NCI-H2227 (cell line): ENCODE measurements around the gene BBC3.

Experiments
- DNase-seq: peaks from one replicate; lab custom pipeline; 2025; ENCODE audit not compliant: unreplicated experiment; lab: John Stamatoyannopoulos, UW

BBC3 gene

DNA sequence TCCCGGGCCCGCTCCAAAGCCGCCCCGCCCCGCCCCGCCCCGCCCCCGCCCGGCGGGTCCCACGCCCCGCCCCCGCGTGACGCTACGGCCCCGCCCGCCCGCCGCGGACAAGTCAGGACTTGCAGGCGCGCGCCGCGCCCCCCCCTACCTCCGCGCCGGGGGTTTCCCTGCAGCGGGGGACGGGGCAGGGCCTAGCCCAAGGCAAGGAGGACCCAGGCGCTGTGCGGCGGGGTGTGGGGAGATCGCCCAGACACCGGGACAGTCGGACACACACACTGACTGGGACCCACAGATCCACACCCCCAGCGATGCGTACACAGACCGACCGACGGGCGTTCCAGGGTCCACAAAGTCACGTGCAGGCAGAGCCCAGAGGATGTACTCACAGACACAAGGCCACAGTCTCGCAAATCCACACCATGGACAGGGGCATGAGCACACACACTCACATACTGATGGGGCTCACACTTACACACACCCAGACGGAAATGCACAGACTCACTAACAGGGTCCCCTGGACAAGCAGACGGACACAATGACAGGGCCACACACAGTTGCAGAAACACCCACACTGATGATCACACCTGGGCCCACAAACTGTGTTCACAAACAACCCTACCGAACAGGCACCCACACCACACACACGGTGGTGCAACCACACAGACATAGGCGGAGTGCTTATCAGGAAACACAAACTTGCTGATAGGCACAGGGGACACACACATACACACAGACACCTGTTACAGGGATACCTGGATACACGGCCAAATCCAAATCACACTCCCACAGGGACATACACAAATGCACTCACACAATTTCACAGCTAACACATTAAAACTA, 436 bp upstream of the BBC3 start:
- peak; percentile 83 for DNase-seq

DNA sequence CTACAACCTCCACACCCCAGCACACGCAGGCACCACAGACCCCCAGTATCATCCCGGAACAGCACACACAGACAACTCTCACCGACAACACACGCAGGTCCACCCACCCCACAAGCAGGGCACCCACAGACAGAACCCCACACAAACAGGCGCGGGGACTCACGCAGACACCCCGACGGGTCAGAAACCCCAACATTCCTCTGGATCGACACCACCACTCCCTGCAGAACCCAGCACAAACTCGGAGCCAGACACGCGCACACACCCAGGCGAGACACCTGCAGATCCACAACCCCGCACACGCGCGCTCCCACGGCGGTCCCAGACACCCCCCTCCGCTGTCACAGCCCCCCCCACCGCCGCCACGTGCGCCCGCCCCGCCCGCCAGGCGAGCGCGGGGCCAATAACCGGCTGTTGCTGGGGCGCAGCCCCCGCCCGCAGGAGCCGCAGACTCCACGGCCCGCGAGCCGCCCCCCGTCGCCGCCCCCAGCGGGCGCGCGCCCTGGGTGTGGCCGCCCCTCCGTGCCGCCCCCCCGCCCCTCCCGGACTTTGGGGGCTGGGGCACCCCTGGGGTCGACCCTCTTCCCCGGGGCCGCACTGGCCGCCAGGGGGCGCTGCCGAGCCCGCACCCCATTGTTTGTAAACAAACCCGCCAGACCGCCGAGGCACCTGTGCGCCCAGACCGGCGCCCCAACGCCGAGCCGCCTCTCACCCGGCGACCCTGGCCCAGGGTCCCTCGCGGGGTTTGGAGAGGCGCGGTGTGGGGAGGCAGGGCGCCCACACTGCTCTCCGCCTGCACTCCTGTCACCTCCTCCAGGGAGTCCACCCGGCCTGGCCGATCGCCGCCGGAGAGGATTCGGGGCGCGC, 712 bp downstream of the BBC3 start:
- DNase-seq, result peak; percentile 32

DNA sequence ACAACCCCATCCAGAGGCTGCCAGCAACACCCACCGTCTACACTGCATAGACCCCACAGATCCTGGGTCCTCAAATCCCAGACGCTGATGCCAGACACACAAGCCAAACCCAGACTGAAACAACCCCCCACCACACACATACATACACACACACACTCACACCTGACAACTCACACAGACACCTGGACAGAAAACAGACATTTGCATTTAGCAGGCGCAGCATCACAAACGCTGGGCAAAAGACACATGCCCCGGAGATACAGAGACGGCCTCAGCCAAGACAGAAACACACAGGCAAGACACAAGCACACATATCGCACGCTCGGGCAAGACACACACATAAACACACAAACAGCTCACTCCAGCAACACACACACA, 1.3 kb downstream of the BBC3 start:
- no peak for DNase-seq

DNA sequence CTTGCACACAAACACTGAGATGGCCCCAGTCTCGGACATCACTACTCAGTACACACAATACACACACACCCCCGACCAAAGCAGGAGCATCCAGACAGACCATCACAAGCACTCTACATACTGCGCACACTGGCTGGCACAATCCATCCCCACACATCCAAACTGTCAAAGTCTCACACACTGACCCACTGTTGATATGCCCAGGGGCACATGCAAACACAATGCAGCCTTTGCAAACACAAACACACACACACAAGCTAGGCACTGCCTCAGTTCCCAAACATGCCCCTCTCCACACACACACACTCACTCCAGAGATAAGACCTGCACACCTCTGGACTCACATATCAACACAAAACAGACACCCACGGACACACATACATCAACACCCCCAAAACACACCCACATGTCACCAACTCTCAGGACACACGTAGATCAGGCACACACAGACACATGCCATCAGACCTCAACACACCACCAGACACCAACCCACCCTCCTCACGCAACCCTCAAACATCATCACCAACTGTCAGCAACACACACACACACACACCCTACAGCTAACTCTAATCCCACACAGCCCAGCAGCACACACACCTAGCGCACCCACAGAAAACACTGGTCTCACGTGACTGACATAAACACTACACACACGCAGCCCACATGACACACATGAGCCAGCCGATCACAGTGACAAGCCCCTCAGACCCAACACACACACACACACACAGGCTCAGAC, 1.9 kb downstream of the BBC3 start:
- DNase-seq, result no peak

DNA sequence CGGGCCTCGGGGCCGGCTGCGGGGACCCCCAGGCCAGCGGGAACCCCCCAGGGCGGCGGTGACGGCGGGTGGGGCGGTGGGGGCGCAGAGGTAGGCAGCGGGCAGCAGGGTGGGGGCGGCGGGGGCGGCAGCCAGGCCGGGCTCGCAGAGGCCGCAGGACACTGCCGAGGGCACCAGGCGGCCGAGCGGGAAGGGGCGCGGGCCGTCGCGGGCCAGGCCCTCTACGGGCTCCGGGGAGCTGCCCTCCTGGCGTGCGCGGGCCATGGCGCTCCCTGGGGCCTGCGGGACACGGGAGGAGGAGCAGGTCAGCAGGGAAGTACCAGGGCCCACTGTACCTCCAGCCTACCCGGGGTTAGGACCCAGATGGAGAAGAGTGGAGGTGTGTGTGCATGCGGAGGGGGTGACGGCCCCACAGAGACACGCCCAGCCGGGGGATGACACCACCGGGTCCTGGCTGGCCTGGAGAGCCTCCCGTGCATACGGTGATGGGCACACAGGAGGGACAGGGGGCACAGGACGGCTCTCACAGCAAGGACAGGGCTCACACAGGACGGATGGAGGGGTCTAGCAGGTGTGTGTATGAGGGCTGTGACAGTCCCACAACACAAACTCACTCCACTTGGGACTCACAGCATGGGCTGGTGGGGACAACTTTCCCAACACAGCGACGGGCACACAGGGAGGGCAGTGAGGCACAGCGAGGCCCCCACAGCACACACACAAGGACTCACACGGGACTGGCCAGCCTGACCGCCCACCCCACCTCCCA, 2.6 kb downstream of the BBC3 start:
- peak; percentile 34 for DNase-seq

DNA sequence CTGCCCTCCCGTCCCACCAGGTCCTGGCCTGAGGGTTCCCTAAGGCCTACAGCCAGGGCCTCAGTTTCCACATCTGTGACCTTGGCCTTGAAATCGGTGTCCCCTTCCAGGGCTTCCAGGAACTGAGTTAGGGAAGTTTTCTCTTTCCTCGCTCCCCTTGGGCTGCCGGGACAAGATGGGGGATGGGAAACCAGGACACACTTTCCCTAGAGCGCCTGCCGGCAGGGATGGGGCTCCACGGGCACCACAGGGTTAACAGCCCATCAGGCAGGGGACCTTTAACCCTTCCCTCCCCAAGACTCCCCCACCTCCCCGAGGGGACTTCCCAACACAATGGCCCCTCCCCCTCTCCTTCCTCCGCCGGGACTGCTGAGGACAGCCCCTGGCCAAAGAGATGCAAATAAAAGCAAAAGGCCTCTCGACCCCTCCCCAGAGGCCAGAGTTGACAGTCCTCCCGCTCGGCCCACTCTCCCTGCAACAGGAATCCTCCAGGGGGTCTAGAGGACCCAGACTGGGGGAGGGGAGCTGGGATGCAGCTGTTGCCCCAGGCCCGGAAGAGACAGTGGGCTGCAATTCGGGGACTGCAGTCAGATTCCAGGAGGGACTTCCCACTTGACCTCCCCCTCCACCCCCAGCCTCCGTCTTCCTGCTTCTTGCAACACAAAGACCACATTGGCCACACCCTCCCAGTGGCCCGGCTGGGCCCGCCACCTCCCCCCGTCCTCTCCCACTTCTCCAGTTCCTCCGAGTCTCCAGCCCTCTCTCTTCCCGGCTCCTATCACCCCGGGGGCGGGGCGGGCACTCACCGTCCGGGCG, 3.4 kb downstream of the BBC3 start:
- peak; percentile 76 for DNase-seq

DNA sequence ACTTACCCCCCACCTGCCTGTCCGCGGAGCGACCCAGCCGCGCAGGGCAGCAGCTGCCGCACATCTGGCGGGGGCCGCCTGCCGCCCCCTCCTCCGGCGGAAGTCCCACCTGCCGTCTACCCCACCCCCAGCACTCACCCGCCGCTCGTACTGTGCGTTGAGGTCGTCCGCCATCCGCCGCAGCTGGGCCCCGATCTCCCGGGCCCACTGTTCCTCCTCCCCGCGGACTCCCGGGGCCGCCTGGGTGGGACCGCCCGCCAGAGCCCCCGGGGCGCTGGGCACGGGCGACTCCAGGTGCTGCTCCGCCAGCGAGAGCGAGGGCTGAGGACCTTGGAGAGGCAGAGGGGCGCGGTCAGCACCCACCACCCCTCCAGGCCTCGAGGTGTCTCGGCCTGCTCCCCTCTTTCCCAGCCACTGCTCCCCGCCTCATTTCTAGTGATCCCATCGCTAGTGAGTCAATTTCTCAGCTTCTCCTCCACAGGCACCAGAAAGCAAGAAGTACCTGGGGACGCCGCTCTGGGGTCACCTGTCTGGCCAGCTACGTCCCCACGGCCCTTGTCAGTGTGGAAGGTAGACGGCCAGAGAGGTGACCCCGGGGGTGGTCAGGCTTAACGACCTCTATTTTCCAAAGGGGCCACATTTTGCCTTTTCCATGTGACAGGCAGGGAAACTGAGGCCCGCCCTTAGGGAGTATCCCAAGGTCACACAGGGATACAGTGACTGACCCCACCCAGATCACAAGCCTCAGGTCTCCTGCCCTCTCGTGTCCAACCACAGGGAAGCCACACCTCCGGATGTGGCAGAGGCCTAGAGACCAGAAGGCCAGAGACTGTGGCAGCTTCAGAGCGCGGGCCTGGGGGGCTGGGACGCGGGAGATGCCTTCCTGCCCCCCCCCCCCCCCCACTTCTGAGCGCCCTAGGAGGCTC, 4.3 kb downstream of the BBC3 start:
- peak; percentile 30 for DNase-seq

DNA sequence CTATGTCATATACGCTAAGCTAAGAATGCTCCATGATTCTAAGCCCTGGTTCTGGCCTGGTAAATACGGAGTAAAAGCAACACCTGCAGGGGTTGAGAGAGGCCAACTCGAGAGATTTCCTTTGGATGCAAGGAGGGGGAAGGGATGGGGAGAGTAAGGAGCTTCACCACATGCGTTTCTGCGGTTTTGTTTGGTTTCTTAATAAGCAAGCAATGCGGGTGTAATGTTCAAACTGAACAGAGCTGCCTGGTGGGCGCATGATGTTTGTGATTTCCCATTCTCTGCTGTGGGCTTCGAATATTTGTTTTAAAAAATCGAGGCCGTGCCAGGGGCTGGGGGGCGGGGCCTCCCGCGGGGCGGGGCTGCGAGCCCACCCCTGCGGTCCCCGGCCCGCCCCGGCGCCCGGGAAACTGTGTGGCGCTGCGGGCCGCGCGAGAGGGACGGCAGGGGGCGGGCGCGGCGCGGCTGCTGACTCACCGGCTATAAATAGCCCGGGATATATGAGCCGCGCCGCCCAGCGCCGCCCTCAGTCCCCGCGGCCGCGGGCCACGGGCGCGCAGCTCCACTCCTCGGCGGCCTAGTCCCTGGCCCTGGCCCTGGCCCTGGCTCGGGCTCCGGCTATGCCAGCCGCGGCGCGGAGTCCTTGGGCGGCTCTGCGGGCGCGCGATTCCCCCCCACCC, 5.1 kb downstream of the BBC3 start:
- peak; percentile 91 for DNase-seq

DNA sequence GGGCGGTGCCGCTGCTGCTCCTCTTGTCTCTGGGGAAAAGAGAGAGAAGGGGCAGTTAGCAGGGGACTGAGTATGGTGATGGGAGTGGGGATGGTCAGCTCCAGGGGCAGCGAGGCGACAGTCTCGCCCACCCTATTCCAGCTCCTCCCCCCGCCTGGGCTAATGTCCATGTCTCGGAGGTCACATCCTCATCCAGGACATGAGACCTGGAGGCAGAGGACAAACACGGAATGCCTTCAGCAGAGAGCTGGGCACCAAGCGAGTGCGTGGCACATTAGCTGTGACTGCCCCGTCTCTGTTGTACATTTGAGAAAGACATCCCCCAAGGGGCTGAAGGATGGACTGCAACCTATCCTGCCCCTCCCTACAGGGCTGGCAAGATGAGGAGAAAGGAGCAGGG, 9.1 kb downstream of the BBC3 start:
- DNase-seq, result no peak

DNA sequence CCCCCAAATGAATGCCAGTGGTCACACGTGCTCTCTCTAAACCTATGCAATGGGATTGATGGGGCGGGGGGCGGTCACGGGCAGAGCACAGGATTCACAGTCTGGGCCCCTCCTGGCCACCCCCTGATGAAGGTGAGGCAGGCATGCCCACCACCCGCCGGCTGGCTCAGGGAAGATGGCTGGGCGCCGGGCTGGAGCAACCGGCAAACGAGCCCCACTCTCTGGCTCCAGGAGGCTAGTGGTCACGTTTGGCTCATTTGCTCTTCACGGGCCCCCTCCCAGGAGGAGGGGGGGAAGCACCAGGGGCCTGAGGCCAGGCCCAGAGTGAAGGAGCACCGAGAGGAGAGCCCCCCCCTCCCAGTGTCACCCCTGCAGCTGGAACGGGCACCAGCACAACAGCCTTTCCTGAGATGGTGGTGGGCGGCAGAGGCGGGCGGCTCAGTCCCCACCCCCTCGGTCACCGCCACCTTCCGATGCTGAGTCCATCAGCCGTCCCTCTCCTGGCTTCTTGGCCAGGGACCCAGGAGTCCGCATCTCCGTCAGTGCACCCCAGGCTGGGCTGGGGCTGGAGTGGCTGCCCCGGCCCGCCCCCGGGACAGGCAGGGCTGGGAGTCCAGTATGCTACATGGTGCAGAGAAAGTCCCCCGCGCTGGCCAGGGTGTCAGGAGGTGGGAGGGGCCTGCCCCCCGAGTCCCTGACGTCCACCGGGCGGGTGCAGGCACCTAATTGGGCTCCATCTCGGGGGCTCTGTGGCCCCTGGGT, 9.7 kb downstream of the BBC3 start:
- DNase-seq, result no peak

DNA sequence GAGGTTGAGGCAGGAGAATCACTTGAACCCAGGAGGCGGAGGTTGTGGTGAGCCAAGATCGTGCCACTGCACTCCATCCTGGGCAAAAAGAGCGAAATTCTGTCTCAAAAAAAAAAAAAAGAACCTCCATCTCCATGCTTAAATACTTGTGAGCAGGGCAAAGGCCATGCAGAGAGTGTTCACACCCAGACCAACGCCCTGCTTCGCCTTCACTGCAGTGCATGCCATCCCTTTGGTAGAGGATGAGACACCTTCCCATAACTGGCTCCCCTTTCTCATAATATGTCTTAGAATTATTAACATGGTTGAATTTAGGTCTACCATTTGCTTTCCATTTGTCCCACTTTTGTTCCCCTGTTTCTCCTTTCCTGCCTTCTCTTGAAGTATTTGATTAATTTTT, 15.4 kb downstream of the BBC3 start:
- DNase-seq, result no peak

DNA sequence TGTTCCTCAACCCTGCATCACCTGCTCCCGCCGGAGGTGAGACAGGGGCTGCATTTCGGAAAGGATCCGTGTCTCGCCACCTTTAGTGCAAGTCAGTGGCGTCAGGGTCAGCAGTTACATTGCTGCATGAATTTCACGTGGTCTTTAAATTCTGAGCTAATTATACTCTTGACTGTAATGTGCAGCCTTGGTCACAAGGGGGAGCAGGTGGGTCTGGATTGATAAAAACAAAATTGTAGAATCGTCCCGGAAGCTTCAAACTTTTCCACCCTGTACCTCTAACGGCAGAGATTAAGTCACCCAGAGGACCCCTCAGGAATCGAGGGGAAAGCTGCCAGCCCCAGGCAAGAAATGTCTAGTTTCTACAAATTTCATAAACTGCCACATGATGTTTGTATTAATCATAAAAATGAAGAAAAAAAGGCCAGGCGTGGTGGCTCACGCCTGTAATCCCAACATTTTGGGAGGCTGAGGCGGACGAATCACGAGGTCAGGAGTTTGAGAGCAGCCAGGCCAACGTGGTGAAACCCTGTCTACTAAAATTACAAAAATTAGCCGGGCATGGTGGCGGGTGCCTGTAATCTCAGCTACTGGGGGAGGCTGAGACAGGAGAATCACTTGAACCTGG, 20.2 kb downstream of the BBC3 start:
- DNase-seq, result peak; percentile 68

DNA sequence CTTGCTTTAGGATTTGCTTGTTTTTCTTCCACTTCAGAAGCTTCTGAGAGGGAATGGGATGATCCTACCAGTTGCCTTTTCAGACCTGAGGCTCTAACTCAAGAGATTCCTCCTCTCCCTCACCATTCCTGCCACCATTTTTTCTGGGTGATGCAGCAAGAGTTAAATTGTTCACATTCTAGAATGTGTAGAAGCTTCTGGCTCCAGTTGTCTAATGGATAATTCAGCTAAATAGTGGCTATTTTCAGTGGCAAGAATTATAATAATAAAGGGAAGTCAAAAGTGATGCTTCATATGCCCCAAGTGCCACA, 20.9 kb downstream of the BBC3 start:
- no peak for DNase-seq

DNA sequence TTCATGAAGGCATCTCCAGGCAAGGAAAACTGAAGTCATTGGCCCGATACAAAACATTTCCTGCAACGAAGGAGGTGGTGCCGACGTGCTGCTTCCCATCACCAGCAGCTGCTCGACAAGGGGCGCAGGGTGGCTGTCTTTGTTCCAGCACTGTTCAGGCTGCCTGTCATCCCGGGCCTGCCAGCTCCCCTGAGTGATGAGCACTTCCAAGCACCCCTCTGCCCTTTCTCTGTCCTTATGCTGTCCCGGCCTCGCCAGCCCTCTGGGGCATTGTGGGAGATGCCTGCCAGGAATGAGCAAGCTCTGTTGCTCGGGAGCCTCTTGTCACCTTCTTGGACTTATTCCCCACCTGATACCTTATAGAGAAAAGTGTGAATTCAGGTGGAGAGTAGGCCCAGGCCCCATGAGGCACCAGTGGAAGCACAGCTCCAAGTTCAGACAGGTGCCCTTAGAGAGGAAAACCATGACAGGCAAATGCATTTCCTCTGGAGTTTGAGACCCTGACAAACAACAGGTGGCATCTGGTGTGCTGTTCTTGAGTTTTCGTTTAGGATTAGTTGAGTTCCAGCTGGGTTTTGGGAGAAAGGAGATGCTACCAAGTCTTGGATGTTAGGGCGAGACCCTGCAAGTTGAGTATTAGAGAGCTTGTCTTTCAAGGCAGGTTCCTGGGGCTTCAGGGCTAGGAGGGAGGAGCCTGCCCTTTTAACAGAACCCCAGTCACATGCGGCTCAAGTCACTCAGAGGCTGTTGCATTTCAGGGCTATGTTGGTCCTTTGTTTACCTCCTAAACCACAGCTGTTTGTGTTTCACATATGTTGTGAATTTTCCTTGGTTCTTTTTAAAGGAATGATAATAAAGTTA, 21.4 kb downstream of the BBC3 start:
- no peak for DNase-seq

DNA sequence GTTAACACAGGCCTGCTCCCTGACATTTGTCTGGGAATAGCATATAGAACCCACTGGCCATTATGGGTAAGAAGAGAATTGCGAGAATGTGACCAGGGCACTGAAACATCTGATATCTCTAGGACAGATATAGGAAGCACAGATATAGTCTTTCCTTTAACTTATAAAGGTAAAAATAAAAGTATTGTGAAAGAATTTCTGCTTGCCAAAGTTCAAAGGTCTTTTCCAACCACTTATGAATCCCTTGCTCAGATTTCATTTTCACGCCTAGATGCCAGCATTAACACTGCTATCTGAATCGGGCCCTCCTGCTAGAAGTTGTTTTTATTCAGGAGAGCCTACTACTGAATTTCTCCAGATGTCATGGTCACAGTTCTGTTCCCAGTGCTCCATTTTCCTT, 27.7 kb downstream of the BBC3 start:
- DNase-seq, result no peak

DNA sequence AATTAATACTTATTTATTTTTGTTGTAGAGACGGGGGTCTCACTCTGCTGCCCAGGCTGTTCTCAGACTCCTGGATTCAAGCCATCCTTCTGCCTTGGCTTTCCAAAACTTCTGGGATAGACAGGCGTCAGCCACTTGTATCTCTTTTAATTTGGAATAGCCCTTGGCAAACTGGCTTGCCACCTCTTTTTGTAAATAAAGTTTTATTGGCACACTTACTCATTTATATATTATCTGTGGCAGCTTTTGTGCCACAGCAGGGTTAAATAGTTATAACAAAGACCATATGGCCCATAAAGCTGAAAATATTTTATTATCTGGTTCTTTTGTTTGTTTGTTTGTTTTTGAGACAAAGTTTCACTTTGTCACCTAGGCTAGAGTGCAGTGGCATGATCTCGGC, 30.5 kb downstream of the BBC3 start:
- no peak for DNase-seq
